HG03520 (cell line): ENCODE results near the gene DOCK8.

Source experiments
- ATAC-seq: cut with Tn5 transposase; IDR thresholded peaks from one replicate; pipeline ENCODE4 v1.9.1; 2021; ENCODE audit warnings: mild to moderate bottlenecking, moderate library complexity; ENCODE audit not compliant: unreplicated experiment

DOCK8 gene

DNA sequence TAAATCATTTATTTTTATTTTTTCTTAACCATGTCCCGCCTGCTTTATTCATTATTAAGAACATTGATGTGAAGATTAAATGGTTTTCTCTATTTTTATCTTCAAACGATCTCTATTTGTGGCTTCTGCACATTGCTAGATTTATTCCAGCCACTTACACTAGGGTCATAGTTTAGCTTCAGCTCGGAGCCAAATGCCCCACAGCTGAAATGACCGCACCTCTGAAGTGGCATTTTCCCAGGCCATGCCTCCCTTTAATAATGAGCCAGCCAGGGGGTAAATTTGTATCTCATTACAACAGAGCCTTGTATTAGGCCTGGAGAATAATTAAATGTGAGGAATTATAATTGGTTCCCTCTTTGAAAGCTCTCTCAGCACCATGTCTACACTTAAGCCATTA lies 89.4 kb downstream of the DOCK8 start:
- ATAC-seq: no peak

DNA sequence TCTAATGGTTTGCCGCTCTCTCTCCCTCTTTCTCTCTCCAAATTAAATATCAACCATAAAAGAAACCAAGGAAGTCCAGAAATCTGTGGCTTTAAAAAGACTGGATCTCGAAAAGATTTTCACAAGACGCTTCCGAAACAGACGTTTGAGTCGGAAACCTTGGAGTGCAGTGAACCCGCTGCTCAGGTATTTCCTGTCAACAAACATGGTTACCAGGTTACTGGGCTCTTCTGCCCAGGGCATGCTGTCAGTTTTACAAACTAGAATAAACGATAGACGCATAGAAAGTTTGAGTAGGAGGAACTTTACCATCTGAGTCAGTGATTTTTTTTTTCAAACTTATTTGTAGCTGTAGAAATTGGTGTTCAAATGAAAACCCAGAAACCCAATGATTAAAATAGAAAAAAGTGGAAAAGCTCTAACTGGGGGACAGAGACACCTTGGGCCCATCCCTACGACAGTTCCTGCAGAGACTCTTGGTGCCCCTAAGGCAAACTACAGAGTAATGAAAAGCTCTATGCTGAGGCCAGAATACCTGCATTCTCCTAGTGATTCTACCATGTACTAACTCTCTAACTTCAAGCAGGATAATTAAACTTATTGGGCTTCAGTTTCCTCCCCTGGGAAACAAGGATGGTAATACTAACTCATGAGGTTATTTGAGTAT lies 90.0 kb downstream of the DOCK8 start:
- no peak for ATAC-seq

DNA sequence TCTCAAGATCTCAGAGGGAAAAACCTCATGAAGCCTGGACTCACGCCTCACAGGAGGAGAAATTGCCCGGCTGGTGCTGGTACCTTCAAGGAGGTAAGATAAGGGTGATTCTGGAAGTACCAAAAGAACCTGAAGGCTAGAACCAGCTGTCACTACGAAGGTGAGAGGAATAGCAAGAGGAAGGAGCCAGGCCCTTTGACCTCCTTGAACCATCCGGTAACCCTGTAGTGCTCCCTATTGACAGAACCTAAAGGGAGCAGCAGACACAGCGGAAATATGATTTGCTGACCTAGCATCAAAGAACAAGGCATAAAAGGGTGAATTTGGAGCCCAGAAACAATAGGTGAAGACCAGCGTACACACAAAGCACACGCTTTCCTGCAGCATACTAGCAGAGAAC lies 92.2 kb downstream of the DOCK8 start:
- ATAC-seq: no peak

- ATAC-seq: no peak
Measured at GRCh38 chr9:311841-312240, 97.2 kb downstream of the DOCK8 start.

DNA sequence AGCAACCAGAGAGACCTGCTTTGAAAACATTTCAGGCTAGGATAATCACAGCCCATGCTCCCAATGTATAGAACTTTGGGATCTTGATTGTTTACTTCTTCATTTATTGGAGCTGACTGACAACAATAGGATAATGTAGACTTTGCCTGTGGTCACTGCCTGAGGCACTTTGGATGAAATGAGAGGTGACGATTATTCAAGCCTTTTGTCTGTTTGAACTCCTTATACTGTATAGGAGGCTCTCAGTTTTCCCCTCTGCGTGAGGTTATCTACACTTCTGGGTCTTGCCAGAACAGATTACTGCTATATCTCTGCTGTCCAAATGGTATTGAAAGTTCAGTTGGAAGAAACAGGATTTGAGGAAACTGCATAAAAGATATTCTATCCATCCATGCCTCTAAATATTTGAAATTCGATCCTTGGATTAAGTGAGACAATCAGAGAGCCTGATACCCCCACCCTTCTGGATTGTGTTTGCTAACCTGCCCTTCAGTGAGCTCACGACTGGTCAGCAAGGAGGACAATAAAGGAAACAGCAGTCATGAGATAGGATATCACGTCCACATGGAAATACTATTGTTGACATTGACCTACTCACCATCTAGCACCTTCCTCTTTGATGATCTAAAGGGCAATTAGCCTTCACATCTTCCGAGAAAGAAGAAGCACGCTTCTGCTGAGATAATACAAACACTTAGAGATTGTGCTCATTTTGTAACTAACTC lies 98.1 kb downstream of the DOCK8 start:
- no peak for ATAC-seq

- ATAC-seq: no peak
Measured at GRCh38 chr9:316382-316965, 101.8 kb downstream of the DOCK8 start.

GRCh38 chr9:318646-319045 lies 104.0 kb downstream of the DOCK8 start:
- no peak for ATAC-seq

- ATAC-seq: no peak
Measured at GRCh38 chr9:324971-325370, 110.3 kb downstream of the DOCK8 start.

- no peak for ATAC-seq
Measured at GRCh38 chr9:326667-327066, 112.0 kb downstream of the DOCK8 start.

DNA sequence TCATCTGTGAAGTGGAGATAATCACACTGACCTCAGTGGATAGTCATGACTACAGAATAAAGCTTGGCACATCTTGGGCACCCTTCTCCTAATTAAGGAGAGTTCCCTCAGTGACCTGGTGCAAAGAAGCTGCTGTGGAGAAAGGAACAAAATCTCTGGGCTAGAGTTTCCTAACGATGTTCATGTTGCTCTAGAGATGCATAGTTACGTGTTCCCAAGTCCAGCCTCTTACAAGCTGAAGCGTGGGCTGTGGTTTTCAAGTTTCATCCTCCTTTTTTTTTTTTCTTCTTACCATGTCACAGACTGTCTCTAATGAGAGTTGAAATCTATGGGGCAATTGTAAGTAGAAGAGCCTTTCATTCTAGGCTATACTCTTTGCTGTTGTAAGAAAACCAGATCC lies 113.8 kb downstream of the DOCK8 start:
- ATAC-seq: no peak

- ATAC-seq: no peak
Measured at GRCh38 chr9:331197-331596, 116.5 kb downstream of the DOCK8 start.

- ATAC-seq: no peak
Measured at GRCh38 chr9:335373-335772, 120.7 kb downstream of the DOCK8 start.

GRCh38 chr9:336039-336438 lies 121.4 kb downstream of the DOCK8 start:
- no peak for ATAC-seq

GRCh38 chr9:338602-339001 lies 123.9 kb downstream of the DOCK8 start:
- no peak for ATAC-seq

DNA sequence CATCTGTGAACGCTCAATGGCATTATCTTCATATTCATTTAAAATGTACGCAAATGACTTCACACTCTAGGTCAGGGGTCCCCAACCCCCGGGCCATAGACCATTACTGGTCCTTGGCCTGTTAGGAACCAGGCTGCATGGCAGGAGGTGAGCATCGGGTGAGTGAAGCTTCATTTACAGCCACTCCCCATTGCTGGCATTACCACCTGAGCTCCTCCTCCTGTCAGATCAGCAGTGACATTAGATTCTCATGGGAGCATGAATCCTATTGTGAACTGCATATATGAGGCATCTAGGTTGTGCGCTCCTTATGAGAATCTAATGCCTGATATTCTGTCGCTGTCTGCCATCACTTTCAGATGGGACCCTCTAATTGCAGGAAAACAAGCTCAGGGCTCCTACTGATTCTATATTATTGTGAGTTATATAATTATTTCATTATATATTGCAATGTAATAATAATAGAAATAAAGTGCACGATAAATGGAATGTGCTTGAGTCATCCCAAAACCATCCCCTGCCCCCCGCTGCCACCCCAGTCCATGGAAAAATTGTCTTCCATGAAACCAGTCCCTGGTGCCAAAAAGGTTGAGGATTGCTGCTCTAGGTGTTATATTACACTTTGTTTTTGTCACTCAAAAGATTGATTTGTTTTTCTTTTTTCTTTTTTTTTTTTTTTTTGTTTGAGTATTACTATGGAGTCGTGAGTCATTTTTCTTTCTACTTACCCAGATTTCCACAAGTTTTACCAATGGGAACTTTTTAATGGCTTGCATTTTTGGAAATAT lies 127.2 kb downstream of the DOCK8 start:
- ATAC-seq: no peak

DNA sequence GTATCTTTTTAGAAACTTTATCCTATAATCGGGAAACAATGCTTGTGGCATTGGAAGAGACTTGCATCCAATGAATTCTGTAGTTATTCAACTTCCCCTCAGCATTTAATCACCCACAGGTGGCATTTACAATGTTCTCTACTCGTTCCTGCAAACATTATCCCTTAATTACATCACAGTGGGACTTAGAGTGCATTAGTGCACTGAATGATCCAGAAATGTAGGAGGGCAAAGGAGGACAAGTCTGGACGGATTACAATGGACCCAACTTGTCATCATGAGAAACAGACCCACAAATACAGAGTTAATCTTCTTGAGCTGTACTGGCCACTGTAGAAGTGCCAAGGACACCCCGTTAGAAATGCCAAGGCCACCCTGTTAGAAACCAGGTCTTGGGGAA lies 129.1 kb downstream of the DOCK8 start:
- no peak for ATAC-seq

- ATAC-seq: no peak
Measured at GRCh38 chr9:346111-346571, 131.5 kb downstream of the DOCK8 start.

DNA sequence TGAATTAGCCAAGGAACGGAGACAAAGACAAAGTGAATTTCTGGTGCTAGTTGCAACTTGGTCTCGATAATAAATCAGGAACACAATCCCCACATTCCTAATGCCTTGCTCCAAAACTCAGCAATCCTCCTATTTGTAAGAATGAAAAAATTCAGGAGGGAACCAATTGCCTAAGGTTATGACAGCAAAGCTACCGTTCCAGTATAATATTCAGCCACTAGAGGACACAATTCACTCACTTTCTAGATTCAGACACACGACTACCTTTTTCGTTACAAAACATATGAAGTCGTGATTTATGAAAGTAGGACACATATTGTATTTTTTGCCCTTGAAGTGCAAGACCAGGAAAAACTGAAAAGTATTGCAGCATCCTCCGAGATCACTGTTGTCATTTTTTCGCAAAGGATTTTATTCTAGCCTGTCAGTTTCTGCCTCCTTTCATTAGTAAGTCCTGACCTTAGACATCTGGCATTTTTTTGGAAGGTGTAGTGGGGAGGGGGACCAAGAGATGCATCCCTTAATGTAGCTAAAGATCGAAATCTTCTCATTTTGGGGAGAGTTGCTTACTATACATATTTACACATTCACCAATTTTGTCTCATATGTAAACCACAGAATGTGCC lies 133.1 kb downstream of the DOCK8 start:
- ATAC-seq: no peak

DNA sequence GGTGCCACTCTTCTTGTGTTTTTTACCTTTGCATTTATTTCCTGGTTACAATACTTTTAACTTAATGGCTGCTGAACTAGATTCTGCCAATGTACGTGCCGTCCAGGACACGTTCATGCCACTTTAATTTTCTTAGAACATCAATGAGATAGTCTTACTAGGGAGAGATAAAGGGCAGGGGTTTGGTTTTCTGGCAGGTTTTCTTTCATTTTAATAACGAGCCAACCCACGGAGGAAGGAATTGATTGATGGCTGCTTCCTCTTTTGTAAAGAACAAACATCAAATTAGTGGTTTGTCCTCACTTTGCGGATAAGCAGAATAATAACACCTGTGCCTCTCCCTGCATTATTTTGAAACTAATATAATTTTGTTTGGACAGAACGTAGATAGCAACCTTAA lies 135.7 kb downstream of the DOCK8 start:
- no peak for ATAC-seq

DNA sequence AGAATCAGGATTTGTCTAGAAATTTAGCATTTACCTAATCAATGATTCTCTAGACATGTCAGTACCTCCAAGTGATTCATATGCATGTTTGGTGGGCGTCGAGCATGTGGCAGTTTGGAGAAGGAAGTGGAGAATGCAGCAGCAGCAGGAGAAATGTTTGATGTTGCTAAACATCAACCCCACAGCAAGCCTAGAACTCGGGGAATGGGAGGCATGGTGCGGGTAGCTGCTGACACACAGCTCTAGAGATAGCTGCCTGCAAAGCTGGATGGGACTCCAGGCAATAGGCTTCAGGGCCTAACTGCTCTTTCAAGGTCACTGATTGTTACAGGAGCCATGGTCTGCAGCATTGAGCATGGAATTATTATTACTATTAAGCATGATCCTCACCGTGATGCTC lies 137.3 kb downstream of the DOCK8 start:
- no peak for ATAC-seq

DNA sequence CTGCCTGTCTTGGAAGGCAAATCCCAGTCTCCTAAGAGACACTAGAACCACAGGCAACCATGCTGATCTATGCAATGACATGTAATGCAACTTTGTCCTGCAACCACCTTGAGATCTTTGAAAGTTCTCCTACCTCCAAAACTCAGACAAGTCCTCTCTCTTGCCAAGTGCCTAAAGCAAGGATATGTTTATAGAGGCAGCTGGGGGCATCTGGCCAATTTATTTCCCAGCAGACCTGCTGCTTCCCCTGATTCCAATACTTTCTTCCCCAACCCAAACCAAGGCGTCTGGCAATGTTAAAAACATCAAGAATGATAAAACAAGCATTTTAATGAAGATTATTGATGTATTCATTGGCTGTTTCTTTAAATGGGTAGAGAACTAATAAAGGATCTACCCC lies 138.4 kb downstream of the DOCK8 start:
- no peak for ATAC-seq
